GM10248 (cell line): ENCODE results near the gene PRKD2.

Experiments used
- CTCF ChIA-PET: fragments of 300-600 bp; sonication (Branson Sonifier 250); formaldehyde crosslinking; extraction: SDS; loops from one replicate; lab custom pipeline; 2021; ENCODE audit warnings: antibody characterized with exemption; lab: Yijun Ruan, JAX
- POLR2A ChIA-PET: fragments of 350-650 bp; sonication (Branson Sonifier 250); formaldehyde crosslinking; extraction: SDS; loops from one replicate; lab custom pipeline; 2020; ENCODE audit warnings: antibody characterized with exemption; lab: Yijun Ruan, JAX
- DNase-seq: peaks from one replicate; pipeline ENCODE4 v3.0.0; 2012; ENCODE audit errors: extremely low spot score
- TF ChIP-seq, protein P1 (sequence below): IDR thresholded peaks from 2 replicates; pipeline ENCODE4 v1.5.1; 2012; ENCODE audit warnings: mild to moderate bottlenecking, low read depth; ENCODE audit errors: extremely low read depth, missing control alignments, control extremely low read depth

PRKD2 gene

DNA sequence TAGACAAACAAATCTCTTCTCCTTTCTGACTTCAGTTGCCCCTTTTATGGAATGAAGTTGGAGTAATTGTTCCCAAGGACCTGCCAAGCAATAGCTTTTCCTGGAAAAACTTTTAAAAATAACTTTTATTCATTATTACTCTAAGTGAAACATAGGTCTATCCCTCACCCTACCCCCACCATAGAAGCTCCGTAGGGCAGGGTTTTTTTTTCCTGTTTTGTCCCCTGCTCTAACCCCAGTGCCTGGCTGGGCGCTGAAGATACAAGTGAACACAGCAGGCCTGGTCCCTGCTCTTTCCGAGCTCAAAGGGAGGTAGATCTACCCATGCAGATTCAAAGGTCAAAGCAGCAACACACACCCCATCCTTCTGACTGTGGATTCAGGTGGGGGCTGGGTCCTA, 72.2 kb downstream of the PRKD2 start:
- no peak for DNase-seq
- TF ChIP-seq, protein P1, sequence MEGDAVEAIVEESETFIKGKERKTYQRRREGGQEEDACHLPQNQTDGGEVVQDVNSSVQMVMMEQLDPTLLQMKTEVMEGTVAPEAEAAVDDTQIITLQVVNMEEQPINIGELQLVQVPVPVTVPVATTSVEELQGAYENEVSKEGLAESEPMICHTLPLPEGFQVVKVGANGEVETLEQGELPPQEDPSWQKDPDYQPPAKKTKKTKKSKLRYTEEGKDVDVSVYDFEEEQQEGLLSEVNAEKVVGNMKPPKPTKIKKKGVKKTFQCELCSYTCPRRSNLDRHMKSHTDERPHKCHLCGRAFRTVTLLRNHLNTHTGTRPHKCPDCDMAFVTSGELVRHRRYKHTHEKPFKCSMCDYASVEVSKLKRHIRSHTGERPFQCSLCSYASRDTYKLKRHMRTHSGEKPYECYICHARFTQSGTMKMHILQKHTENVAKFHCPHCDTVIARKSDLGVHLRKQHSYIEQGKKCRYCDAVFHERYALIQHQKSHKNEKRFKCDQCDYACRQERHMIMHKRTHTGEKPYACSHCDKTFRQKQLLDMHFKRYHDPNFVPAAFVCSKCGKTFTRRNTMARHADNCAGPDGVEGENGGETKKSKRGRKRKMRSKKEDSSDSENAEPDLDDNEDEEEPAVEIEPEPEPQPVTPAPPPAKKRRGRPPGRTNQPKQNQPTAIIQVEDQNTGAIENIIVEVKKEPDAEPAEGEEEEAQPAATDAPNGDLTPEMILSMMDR = no peak
- CTCF ChIA-PET = interaction anchor here (0.7 kb wide), 1 partner anchor 17 kb away, joined by 4 read pairs; no protein-coding TSS in a partner anchor
- POLR2A ChIA-PET = no interaction called here

DNA sequence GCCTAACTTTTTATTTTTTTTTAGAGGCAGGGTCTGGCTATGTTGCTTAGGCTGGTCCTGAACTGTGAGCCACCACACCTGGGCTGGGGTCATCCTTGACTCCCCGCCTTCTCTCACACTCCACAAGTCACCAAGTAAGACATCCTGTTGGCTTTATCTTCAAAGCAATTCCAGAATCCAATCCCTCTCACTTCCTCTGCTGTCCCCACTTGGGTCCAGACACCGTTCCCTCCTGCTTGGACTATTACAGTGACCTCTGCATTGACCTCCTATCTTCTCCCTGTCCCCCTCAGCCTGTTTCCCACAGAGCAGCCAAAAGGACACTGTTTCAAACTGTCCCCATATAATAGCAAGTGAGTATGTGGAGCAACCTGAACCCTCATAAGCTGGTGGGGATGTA, 76.3 kb downstream of the PRKD2 start:
- POLR2A ChIA-PET = no interaction called here
- no peak for DNase-seq
- TF ChIP-seq, protein P1 = no peak
- CTCF ChIA-PET = no interaction called here

DNA sequence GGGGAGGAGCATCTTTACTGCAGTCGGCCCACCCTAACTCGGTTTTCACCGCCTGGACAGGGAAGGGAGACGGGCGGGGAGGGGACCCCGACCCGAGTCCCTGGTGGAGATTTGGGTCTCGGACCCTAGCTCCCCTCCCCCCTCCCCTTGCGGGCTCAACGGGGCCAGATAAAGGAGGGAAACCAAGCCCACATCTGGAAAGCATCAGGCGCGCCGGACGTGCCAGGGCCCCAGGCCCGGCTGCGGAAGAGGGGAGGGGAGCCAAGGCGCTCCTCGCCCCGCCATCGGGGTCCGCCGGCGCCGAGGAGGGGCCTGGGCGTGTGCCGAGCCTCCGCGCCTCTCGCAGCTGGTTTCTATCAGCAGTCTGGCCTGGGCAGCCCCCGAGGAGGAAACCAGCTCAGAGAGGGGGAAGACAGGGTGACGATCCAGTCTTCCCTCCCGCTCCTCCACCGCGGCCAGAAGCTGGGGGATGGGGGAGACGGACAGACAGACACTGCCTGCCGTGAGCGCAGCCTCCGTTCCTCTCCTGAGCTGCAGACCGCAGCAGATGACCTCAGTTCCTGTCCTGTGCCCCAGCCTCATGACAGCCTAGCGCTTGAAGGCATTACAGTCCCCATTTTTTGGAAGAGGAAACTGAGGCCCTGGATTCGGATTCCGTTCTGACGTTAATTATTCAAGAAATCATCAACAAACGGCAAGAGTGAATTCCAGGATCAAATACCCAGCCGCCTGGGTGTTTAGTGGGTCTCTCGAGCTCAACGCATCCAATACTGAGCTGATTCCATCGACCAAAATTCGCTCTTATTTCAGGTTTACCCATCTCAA, 77.3 kb downstream of the PRKD2 start:
- CTCF ChIA-PET = interaction anchor here (1.0 to 1.3 kb wide), 4 partner anchors 15 to 114 kb away, joined by 3 to 5 read pairs (median 4); no protein-coding TSS in a partner anchor
- TF ChIP-seq, protein P1 = no peak
- POLR2A ChIA-PET = no interaction called here
- no peak for DNase-seq

DNA sequence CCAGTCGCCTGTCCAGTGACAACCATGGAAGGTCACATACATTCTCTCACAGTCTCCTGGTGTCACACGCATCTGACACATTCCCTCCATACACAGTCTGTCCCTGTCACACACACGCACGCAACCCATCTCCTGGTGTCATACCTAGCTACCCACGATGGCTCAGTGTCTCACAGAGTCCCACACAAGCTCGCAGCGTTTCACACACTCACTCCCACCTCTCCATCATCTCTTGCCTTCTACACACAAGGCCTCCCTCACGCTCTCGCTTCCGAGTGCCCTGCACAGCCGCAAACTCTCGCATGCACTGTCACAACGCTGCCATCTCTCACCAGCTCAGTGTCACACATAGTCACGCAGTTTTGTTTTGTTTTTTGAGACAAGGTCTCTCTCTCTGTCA, 79.7 kb downstream of the PRKD2 start:
- TF ChIP-seq, protein P1 = no peak
- DNase-seq = no peak
- ChIA-PET POLR2A (no interaction called here), CTCF (interaction anchor here (1.0 to 1.8 kb wide), 9 partner anchors 11 to 116 kb away, joined by 3 to 13 read pairs (median 3); partner anchors contain the start of gene DACT3)

DNA sequence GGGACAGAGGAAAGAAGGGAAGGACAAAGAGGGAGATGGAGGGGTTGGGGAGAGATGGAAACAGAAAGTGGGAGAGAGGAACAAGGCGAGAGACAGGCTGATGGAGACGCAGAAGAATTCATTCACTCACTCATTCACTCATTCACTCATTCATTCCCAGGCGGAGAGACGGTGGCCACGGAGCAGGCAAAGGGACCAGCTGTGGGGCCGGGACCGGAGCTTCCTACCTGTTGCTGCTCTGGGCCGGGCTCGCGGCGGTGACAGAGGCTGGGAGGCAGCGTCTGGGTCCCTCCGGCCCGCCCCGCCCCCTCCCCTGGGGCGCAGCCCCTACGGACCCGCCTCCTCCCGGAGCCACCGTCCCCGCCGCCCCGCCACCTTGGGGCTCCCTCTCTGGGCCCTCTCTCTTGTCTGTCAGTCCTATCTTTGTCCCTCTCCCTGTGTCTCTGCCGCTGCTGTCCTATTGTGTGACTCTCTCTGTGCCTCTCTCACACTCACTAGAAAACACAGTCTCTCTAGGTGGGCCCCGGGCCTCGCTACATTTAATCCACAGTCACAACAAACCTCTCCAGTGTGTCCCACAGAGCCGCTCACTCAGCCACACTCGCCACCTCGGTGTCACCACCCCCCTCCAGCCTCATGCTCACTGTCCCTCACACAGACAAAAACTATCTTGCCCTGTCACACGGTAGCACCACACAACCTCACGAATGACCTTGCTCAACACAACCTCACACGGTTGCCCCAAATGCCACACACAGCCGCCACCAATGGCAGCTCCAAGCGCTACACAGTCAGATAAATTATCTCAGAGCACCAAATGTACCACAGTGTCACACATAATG, 80.8 kb downstream of the PRKD2 start, which contains the start of gene GNG8:
TSS of gene GNG8 (minus strand) at position 283 of the 842 bp plus-strand sequence. CDS start 1,520 bp downstream, outside the sequence.
- ChIA-PET CTCF (interaction anchor here (1.1 to 1.8 kb wide), 4 partner anchors 12 to 25 kb away, joined by 3 to 13 read pairs (median 4); partner anchors contain the start of gene DACT3), POLR2A (interaction anchor here (0.5 to 0.6 kb wide), 2 partner anchors 25 kb away, joined by 3 read pairs; partner anchors contain the start of gene DACT3)

More for the DNA sequence above, 80.8 kb downstream of the PRKD2 start, which contains the start of gene GNG8:
- no peak for DNase-seq
- TF ChIP-seq, protein P1 = no peak
